ENCODE measurements around the gene FOXO3.

The FOXO3 gene

DNA sequence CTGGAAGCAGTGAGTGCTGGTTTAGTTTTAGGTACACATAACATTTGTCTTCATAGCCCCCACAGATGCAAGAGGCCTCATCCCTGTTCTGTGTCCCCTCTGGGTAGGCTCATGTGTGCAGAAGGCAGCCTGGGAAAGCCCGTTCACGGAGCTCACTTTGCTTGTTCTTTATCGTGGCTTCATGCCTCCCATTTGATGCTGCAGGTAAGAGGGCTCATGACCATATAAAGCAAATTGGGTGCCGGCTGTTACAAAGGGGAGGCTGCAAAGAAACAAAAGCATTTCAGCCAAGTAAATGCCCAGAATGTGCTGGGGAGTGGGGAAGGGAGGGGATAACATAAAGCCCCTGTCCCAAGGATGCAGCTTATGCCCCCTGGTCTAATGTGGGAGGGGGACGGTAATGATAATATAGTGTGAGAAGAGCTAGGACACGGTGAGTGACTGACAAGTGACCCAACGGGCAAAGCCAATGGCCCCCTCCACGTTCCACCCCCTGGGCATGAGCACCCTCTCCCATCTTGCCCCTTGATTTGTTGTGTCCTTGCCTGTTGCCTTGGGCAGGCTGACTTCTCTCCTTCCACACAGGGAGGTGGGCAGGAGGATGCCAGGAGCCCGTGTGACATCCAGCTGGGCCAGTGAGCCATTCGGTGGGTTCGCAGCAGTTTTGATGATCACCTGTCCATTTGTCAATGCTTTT, 138.0 kb downstream of the FOXO3 start:
- TF ChIP-seq, protein P1, sequence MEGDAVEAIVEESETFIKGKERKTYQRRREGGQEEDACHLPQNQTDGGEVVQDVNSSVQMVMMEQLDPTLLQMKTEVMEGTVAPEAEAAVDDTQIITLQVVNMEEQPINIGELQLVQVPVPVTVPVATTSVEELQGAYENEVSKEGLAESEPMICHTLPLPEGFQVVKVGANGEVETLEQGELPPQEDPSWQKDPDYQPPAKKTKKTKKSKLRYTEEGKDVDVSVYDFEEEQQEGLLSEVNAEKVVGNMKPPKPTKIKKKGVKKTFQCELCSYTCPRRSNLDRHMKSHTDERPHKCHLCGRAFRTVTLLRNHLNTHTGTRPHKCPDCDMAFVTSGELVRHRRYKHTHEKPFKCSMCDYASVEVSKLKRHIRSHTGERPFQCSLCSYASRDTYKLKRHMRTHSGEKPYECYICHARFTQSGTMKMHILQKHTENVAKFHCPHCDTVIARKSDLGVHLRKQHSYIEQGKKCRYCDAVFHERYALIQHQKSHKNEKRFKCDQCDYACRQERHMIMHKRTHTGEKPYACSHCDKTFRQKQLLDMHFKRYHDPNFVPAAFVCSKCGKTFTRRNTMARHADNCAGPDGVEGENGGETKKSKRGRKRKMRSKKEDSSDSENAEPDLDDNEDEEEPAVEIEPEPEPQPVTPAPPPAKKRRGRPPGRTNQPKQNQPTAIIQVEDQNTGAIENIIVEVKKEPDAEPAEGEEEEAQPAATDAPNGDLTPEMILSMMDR (IDR thresholded peaks at IDR 0.05), result no peak

DNA sequence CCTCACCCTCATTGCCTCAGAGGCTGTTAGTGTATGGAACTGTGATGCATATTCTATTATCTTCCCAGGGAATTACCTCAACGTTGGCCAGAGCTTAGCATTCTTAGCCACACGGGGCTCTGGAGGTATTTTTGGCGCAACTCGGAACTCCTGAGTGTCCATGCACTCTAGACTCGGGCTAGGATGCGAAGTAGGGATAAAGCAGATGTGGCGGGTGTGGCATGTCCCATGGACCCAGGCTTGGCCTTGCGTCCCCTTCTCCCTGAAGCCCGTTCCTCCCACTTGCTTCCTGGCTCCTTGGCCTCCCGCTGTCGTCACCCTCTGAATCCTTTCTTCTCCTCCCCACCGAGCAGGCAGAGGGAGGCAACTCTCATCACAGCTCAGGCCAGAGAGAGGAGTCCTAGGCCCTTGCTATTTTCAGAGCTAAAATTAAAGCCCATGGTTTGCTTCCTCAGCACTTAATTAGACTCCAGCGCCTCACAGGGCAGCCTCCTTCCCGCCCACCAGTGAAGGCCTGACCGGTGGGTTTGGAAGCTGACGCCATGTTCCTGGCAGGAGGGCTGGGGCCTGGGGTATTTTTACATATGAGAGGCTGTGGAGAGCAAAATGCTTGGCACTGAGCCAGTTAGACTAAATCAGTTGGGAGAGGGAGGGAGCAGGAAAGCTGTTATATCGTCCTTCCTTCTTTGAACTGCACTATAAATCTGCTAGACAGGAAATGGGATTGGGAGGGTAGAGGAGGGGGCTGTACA, 138.7 kb downstream of the FOXO3 start:
- TF ChIP-seq, protein P1 (IDR thresholded peaks at IDR 0.05), result no peak

DNA sequence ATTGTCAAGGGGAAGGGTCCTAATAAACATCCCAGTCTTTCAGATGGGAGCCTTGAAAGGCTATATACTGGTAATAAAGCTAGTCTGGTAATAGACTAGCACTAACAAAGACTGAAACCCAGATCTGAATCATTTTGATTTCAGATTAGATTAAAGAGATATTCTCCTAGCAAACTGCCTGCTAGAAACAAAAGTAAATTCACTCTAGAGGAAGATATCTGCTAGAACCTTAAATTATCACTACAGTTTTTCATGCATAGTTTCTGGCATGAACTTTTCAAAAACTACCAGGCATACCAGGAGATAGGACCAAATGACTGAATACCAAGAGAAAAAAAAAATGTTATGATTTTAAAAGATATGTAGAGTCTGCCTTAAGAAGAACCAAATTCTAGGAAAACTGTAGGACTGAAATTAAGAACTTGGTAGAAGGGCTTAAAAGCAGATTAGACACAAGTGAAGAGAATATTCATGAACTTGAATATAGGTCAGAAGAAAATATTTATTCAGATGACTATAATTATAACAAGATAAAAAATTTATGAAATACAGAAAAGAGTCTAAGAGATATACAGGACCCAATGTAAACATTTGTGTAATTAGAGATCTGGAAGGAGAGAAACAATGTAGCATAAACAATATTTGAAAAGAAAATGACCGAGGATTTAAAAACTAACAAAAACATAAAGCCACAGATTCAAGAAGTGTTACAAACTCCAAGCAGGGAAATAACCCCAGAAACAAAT, 141.6 kb downstream of the FOXO3 start:
- TF ChIP-seq, protein P1 (IDR thresholded peaks at IDR 0.05), result no peak

DNA sequence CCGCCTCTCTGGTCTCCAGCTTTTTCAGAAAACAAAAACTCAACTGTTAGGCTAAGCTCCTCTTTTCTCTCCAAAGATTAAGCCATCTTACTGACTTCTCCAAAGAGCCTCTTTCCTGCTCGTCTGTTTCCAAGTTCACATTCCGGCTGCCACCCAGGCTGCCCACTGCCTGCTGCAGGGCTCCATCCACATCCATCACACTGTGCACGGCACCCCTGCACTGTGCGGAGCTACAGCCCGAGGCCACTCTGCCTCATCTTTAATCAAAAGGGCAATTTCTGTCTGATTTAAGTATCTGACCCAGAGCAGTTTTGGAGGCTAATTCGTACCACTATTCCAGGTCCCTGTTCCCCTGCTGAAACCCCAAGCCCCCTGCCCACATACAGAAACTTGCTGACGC, 145.9 kb downstream of the FOXO3 start:
- TF ChIP-seq, protein P1 (IDR thresholded peaks at IDR 0.05), result no peak

DNA sequence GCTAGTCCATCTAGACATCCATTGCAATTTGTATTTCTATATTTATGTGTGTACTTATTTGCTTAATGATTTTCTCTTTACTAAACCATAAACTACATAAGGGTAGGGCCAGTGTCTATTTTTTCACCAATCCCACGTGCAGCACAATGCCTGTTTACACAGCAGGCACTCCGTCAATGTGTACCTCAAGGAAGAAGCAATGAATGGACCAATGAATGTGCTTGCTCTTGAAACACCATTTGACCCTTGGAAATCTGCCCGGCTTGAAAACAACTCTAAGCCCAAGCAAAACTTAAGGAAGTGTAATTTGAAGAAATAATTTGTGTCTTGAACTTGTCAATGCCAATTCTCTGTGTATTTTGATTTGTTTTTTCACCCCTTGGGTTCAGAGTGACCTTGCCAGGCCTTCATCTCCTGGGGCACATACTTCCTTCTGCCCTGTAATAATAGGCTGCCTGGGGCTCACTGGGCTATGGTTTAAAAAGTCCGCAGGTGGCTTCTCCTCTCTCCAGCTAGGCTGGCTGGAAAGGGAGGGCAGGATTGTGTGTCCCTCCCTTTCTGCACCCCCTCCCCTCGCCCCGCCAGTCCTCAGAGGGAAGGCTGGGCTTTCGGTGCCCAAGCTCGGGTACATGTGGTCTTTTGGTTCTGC, 146.7 kb downstream of the FOXO3 start:
- TF ChIP-seq, protein P1 (IDR thresholded peaks at IDR 0.05), result no peak

DNA sequence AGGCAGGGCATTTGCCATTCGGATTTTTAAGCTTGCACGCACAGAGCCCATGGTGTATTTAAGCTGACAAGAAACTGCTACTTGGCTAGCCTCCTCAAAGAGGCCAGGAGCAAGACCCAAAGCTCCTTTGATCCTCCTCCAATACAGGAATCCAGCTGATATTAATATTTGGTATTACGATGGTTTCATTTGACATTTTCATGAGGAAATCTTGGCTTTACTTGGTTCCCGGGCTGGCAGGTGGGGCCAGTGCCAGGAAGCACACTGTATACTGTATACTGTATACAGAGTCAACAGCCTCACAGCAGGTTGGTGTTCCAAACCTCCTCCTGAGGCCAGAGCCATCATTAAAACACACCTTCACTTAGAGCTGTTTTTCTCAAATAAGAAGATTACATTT, 149.3 kb downstream of the FOXO3 start:
- TF ChIP-seq, protein P1 (IDR thresholded peaks at IDR 0.05), result no peak

DNA sequence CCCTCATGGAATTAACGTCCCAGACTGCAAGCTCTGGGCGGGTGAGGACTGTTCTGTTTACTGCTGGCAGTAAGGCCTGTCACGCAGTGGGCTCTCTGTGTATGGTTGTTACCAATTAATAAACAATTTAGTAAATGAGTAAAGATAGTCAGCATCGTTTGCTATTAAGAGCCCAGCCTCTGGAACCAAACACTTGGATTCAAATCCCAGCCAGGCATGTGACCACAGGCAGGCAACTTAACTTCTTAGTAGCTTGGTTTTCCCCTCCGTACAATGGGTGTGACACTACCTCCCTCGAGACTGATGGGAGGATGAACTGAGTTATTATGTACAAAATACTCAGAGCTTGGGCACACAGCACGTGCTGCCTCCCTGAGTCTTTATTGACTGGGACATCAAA, 149.8 kb downstream of the FOXO3 start:
- TF ChIP-seq, protein P1 (IDR thresholded peaks at IDR 0.05), result no peak

Measured in LNCAP (cell line).